HepG2 (cell line): ENCODE measurements around the gene PTTG1. TPM values are rescaled to one million over a fixed set of nuclear protein-coding genes. Genes with fewer than 3 reads are reported as not detected.
A peak's percentile ranks its signal among the peaks of the same experiment; 100 is the strongest.

Source experiments
- AKNA ChIP-seq: sonication (generic); formaldehyde crosslinking; IDR thresholded peaks from 2 replicates; pipeline ENCODE4 v1.4.0; 2020; ENCODE audit warnings: missing genetic modification reagents, borderline replicate concordance
- CTCF ChIP-seq: sonication (generic); formaldehyde crosslinking; IDR thresholded peaks from 2 replicates; pipeline ENCODE4 v1.5.0; 2020; ENCODE audit warnings: mild to moderate bottlenecking, missing genetic modification reagents, moderate library complexity
- KAT2B ChIP-seq: fragments of 150-350 bp; IDR thresholded peaks from 2 replicates; pipeline ENCODE4 v1.6.1; 2014; ENCODE audit warnings: low read depth, low read length, borderline replicate concordance
- PAXIP1 ChIP-seq: sonication (generic); formaldehyde crosslinking; conservative IDR thresholded peaks from 2 replicates; pipeline ENCODE4 v1.4.0; 2020; ENCODE audit warnings: mild to moderate bottlenecking, missing genetic modification reagents, moderate library complexity
- ZMYM3 ChIP-seq: sonication (generic); formaldehyde crosslinking; IDR thresholded peaks from 2 replicates; pipeline ENCODE4 v1.5.1; 2020; ENCODE audit warnings: mild to moderate bottlenecking, missing genetic modification reagents
- ZNF260 ChIP-seq: sonication (generic); formaldehyde crosslinking; IDR thresholded peaks from 2 replicates; pipeline ENCODE4 v1.4.0; 2020; ENCODE audit warnings: missing genetic modification reagents, low read depth, mild to moderate bottlenecking, borderline replicate concordance
- ZNF335 ChIP-seq: sonication (generic); formaldehyde crosslinking; IDR thresholded peaks from 2 replicates; pipeline ENCODE4 v1.4.0; 2020; ENCODE audit warnings: missing genetic modification reagents
- ZNF552 ChIP-seq: sonication (generic); formaldehyde crosslinking; IDR thresholded peaks from 2 replicates; pipeline ENCODE4 v1.9.0; 2022; ENCODE audit warnings: missing genetic modification reagents, mild to moderate bottlenecking, borderline replicate concordance
- ZNF616 ChIP-seq: sonication (generic); formaldehyde crosslinking; IDR thresholded peaks from 2 replicates; pipeline ENCODE4 v1.5.0; 2020; ENCODE audit warnings: low read depth, mild to moderate bottlenecking, missing genetic modification reagents
- ZNF703 ChIP-seq: sonication (generic); formaldehyde crosslinking; IDR thresholded peaks from 2 replicates; pipeline ENCODE4 v1.5.1; 2020; ENCODE audit warnings: missing genetic modification reagents, mild to moderate bottlenecking, moderate library complexity, borderline replicate concordance
- polyA plus RNA-seq, 8 experiments: library from polyadenylated mRNA; depleted of rRNA in 3 of 8; stranded (reverse) in 7 of 8; unstranded in 1 of 8; fragments of >200 nt; fragmentation: Illumina TruSeq in 4 of 8; extraction: Trizol in 4 of 8; gene quantifications; 2 replicates each; pipeline versions ENCODE4 v1.2.1 to v1.2.3, GENCODE V29; 2011 to 2016; ENCODE audit warnings: low read depth in 4 of 8, missing spikeins in 1 of 8, mixed read lengths in 1 of 8; ENCODE audit not compliant: insufficient read depth in 1 of 8
- total RNA-seq, 5 experiments: library from RNA; depleted of rRNA; stranded (reverse); fragments of >200 nt; fragmentation: Illumina TruSeq; extraction: Trizol; gene quantifications; 2 replicates each; pipeline ENCODE4 v1.2.3, GENCODE V29; 2016; ENCODE audit warnings: low read depth in 1 of 5

The PTTG1 gene
- total and polyA plus RNA-seq, 2 of the 13 experiments (the other 11 are each of a cell fraction or from before 2014, with no cell fraction given): 102 to 161 TPM

GRCh38 chr5:160418561-160419457 lies 2.8 kb upstream of the PTTG1 start, which contains the start of gene SLU7 (continued):
- TF ChIP-seq AKNA (CRISPR knock-in tag): no peak
- TF ChIP-seq ZNF616 (CRISPR knock-in tag): no peak
- TF ChIP-seq ZNF335: 0 out of 2 replicates have a peak, but pooled peaks have one; percentile 18
- TF ChIP-seq KAT2B: no peak
- TF ChIP-seq ZNF703: no peak
- TF ChIP-seq ZMYM3 (CRISPR knock-in tag): no peak
- no peak for TF ChIP-seq ZNF260 (CRISPR knock-in tag)
- peak; percentile 34; the same call in 1 of the 2 replicates for TF ChIP-seq PAXIP1 (CRISPR knock-in tag)
- TF ChIP-seq CTCF: no peak
- no peak; the same call in 1 of the 2 replicates for TF ChIP-seq ZNF552 (CRISPR knock-in tag)
